IMR-90 (cell line): ENCODE measurements around the gene UPB1. TPM values are rescaled to one million over a fixed set of nuclear protein-coding genes. Genes with fewer than 3 reads are reported as not detected.
A peak's percentile ranks its signal among the peaks of the same experiment; 100 is the strongest.

Source experiments
- ATAC-seq: fragments of 200-7000 bp; cut with Tn5 transposase; 2 replicates; pipeline ENCODE4 v1.9.1; 2020; ENCODE audit warnings: low read depth, mild to moderate bottlenecking, moderate library complexity
- BruUV-seq: library from RNA; stranded (reverse); fragments of 400-500 nt; replicated peaks from 2 replicates; lab custom pipeline; 2021; lab: Mats Ljungman, UMichigan
- CTCF ChIA-PET: fragments of 300-600 bp; formaldehyde crosslinking; extraction: SDS; loops from one replicate; lab custom pipeline; 2021; ENCODE audit warnings: antibody characterized with exemption; lab: Yijun Ruan, JAX
- POLR2A ChIA-PET: fragments of 300-600 bp; sonication (Branson Sonifier 250); formaldehyde crosslinking; loops from one replicate; lab custom pipeline; 2022; ENCODE audit warnings: antibody characterized with exemption; ENCODE audit not compliant: unreplicated experiment; lab: Charles Lee
- DNase-seq: peaks from one replicate; pipeline ENCODE4 v3.0.0; 2013
- H2AFZ ChIP-seq: replicated peaks from 2 replicates; pipeline ENCODE3; 2013; ENCODE audit warnings: low read length, mild to moderate bottlenecking; ENCODE audit not compliant: poor library complexity
- H2AK5ac ChIP-seq: 2 replicates; pipeline ENCODE4 v1.6.1; 2013; ENCODE audit warnings: low read depth, low read length, inconsistent platforms
- H2AK9ac ChIP-seq: replicated peaks from 2 replicates; pipeline ENCODE3; 2013; ENCODE audit warnings: mild to moderate bottlenecking, low read depth, low read length, moderate library complexity; ENCODE audit not compliant: poor library complexity
- H2BK120ac ChIP-seq: 2 replicates; pipeline ENCODE4 v1.6.1; 2013; ENCODE audit warnings: low read depth, low read length, inconsistent platforms
- H2BK15ac ChIP-seq: 3 replicates; pipeline ENCODE4 v1.6.1; 2013; ENCODE audit warnings: low read depth, low read length, inconsistent platforms
- H2BK20ac ChIP-seq: 2 replicates; pipeline ENCODE4 v1.6.1; 2013; ENCODE audit warnings: low read depth, mild to moderate bottlenecking, inconsistent platforms, low read length, moderate library complexity
- H2BK5ac ChIP-seq: 2 replicates; pipeline ENCODE4 v1.6.1; 2013; ENCODE audit warnings: mild to moderate bottlenecking, low read depth, low read length, inconsistent platforms; ENCODE audit not compliant: poor library complexity, severe bottlenecking
- H3K14ac ChIP-seq: replicated peaks from 2 replicates; pipeline ENCODE4 v1.6.1; 2013; ENCODE audit warnings: low read depth, low read length, inconsistent platforms
- H3K18ac ChIP-seq: 2 replicates; pipeline ENCODE4 v1.6.1; 2013; ENCODE audit warnings: low read depth, low read length, control low read depth
- H3K23ac ChIP-seq: 2 replicates; pipeline ENCODE4 v1.6.1; 2013; ENCODE audit warnings: low read depth, low read length, inconsistent platforms
- H3K27ac ChIP-seq: 2 replicates; pipeline ENCODE4 v1.5.1; 2013; ENCODE audit warnings: mild to moderate bottlenecking, control low read depth, low read length; ENCODE audit not compliant: insufficient read depth
- H3K27me3 ChIP-seq: 2 replicates; pipeline ENCODE4 v1.6.1; 2013; ENCODE audit warnings: low read length; ENCODE audit not compliant: control insufficient read depth, insufficient read depth
- H3K36me3 ChIP-seq: 2 replicates; pipeline ENCODE4 v1.6.1; 2013; ENCODE audit warnings: low read length, mixed read lengths; ENCODE audit not compliant: control insufficient read depth, insufficient read depth
- H3K4ac ChIP-seq: 2 replicates; pipeline ENCODE4 v1.6.1; 2013; ENCODE audit warnings: low read depth, low read length, inconsistent platforms
- H3K4me1 ChIP-seq: 2 replicates; pipeline ENCODE4 v1.6.1; 2013; ENCODE audit warnings: low read length, mixed read lengths; ENCODE audit not compliant: control insufficient read depth, insufficient read depth
- H3K4me2 ChIP-seq: 2 replicates; pipeline ENCODE4 v1.6.1; 2013; ENCODE audit warnings: low read depth, mild to moderate bottlenecking, control low read depth, low read length, moderate library complexity
- H3K4me3 ChIP-seq: 2 replicates; pipeline ENCODE4 v1.5.1; 2013; ENCODE audit warnings: low read depth, mild to moderate bottlenecking, control low read depth, low read length, moderate library complexity; ENCODE audit not compliant: insufficient read depth
- H3K56ac ChIP-seq: 2 replicates; pipeline ENCODE4 v1.6.1; 2013; ENCODE audit warnings: low read length, inconsistent platforms; ENCODE audit not compliant: insufficient read depth; ENCODE audit errors: extremely low read depth
- H3K79me1 ChIP-seq, 2 experiments: 2 replicates each; pipeline ENCODE4 v1.6.1; 2013; ENCODE audit warnings: low read length in 2 of 2, inconsistent platforms in 1 of 2, low read depth in 1 of 2
- H3K9ac ChIP-seq: 2 replicates; pipeline ENCODE4 v1.6.1; 2013; ENCODE audit warnings: low read depth, low read length, control low read depth
- H3K9me1 ChIP-seq: 2 replicates; pipeline ENCODE4 v1.6.1; 2013; ENCODE audit warnings: low read length, inconsistent platforms; ENCODE audit not compliant: insufficient read depth
- H3K9me3 ChIP-seq: 2 replicates; pipeline ENCODE4 v1.6.1; 2013; ENCODE audit warnings: low read length; ENCODE audit not compliant: control insufficient read depth, insufficient read depth
- H4K20me1 ChIP-seq: 2 replicates; pipeline ENCODE4 v1.6.1; 2013; ENCODE audit warnings: low read length, inconsistent platforms; ENCODE audit not compliant: insufficient read depth
- H4K5ac ChIP-seq: 2 replicates; pipeline ENCODE4 v1.6.1; 2013; ENCODE audit warnings: mild to moderate bottlenecking, low read depth, low read length, control low read depth
- H4K8ac ChIP-seq, 2 experiments: 2 replicates each; pipeline ENCODE4 v1.6.1; 2013; ENCODE audit warnings: low read depth in 2 of 2, low read length in 2 of 2, control low read depth in 1 of 2, inconsistent platforms in 1 of 2
- H4K91ac ChIP-seq: 2 replicates; pipeline ENCODE4 v1.6.1; 2013; ENCODE audit warnings: low read depth, low read length, inconsistent platforms; ENCODE audit not compliant: insufficient read depth
- BHLHE40 ChIP-seq: fragments of 150-350 bp; IDR thresholded peaks from 2 replicates; pipeline ENCODE4 v1.6.1; 2016; ENCODE audit warnings: mild to moderate bottlenecking, low read depth, low read length
- CEBPB ChIP-seq: IDR thresholded peaks from 2 replicates; pipeline ENCODE4 v1.6.1; 2012; ENCODE audit warnings: low read depth, low read length, improper control_type of control experiment
- CTCF ChIP-seq: conservative IDR thresholded peaks from 2 replicates; pipeline ENCODE4 v1.5.1; 2012; ENCODE audit warnings: mild to moderate bottlenecking, low read depth, low read length, improper control_type of control experiment
- MXI1 ChIP-seq: IDR thresholded peaks from 2 replicates; pipeline ENCODE4 v1.6.1; 2012; ENCODE audit warnings: low read depth, mild to moderate bottlenecking, low read length, moderate library complexity, borderline replicate concordance
- NFE2L2 ChIP-seq: fragments of 150-350 bp; IDR thresholded peaks from 2 replicates; pipeline ENCODE4 v1.6.1; 2016; ENCODE audit warnings: low read depth, mild to moderate bottlenecking, low read length
- RCOR1 ChIP-seq: IDR thresholded peaks from 2 replicates; pipeline ENCODE4 v1.6.1; 2012; ENCODE audit warnings: mild to moderate bottlenecking, low read length, improper control_type of control experiment; ENCODE audit not compliant: insufficient replicate concordance
- WGBS, 2 experiments: methylation state at CpG; one replicate each; pipeline versions ENCODE4 v1.1.5 to v1.1.7; 2013; ENCODE audit warnings: missing lambda C conversion rate in 2 of 2; ENCODE audit not compliant: insufficient read length in 1 of 2; ENCODE audit errors: extremely low coverage in 2 of 2; 5-methylcytosine and 5-hydroxymethylcytosine counted together
- dilution Hi-C: fragments of 300-500 bp; cut with HindIII; formaldehyde crosslinking; loops from one replicate; pipeline ENCODE4 v1.14.3; 2018; ENCODE audit warnings: low sequenced_read_pairs; ENCODE audit not compliant: unreplicated experiment
- in situ Hi-C: fragments of 300-500 bp; cut with MboI; formaldehyde crosslinking; loops from 3 replicates; pipeline ENCODE4 v1.14.3; 2019; ENCODE audit warnings: low sequenced_read_pairs, inconsistent platforms, mixed read lengths
- intact Hi-C: fragments of 100-400 bp; cut with micrococcal nuclease; formaldehyde crosslinking; loops from 2 replicates; pipeline ENCODE4 v1.10.0; 2022
- polyA plus RNA-seq, 3 experiments: library from polyadenylated mRNA; depleted of rRNA; stranded (reverse); fragments of >200 nt; gene quantifications; 2 replicates each; pipeline ENCODE4 v1.2.3, GENCODE V29; 2012; ENCODE audit warnings: low replicate concordance in 1 of 3
- total RNA-seq: library from RNA; depleted of rRNA; stranded (reverse); fragments of >200 nt; gene quantifications from 2 replicates; pipeline ENCODE4 v1.2.3, GENCODE V29; 2012

The UPB1 gene
- total and polyA plus RNA-seq, 2 of the 4 experiments (the other 2 are of a cell fraction), result under 0.01 to 0.02 TPM

- intact Hi-C loops, result no loop called here
These were observed 24.4 kb downstream of the UPB1 start for GRCh38 chr22:24519496-24519895.

More at GRCh38 chr22:24519496-24519895, 24.4 kb downstream of the UPB1 start:
- Histone ChIP-seq H2BK120ac (no peak overlapping the region), H4K5ac (no peak overlapping the region), H3K9ac (no peak overlapping the region), H3K4me3 (no peak overlapping the region), H3K79me1 (no peaks in the 10 kb centered on the region), H3K56ac (no peak overlapping the region), H3K14ac (no peak overlapping the region), H2BK15ac (no peak overlapping the region), H4K91ac (no peak overlapping the region), H3K9me1 (0 out of 2 replicates have a peak, but pooled peaks cover 3% of the 10 kb centered on the region), H4K20me1 (no peaks in the 10 kb centered on the region), H2BK5ac (no peak overlapping the region), H2AK5ac (no peak overlapping the region), H3K27ac (no peak overlapping the region), H3K18ac (no peak overlapping the region), H2AK9ac (peak overlapping the region; percentile 9), H3K23ac (no peak overlapping the region), H2BK20ac (no peak overlapping the region), H3K27me3 (peaks cover 4% of the 10 kb centered on the region), H3K4me2 (no peak overlapping the region), H3K4ac (no peak overlapping the region), H3K36me3 (no peaks in the 10 kb centered on the region), H4K8ac (no peak overlapping the region), H3K4me1 (peaks cover 4% of the 10 kb centered on the region), H3K9me3 (no peaks in the 10 kb centered on the region), H2AFZ (no peak overlapping the region)
- POLR2A ChIA-PET, result no interaction called here
- TF ChIP-seq BHLHE40 (no peak), RCOR1 (no peak), CEBPB (no peak), NFE2L2 (no peak), MXI1 (no peak), CTCF (no peak)
- no TSS peak for BruUV-seq
- WGBS, 2 experiments, result no CpG with 5 or more reads among the region's 5 CpGs
- DNase-seq (no peak), ATAC-seq (no peak)
- dilution Hi-C loops, result no loop called here
- in situ Hi-C loops, result no loop called here
- CTCF ChIA-PET, result no interaction called here
